GM12865 (cell line): Measurements from ENCODE around the gene ATP10B.

Experiments used
- DNase-seq: peaks from one replicate; pipeline ENCODE4 v3.0.0; 2010; ENCODE audit warnings: low read depth
- H3K4me3 ChIP-seq: 2 replicates; pipeline ENCODE4 v1.5.1; 2011; ENCODE audit warnings: mild to moderate bottlenecking, low read depth, low read length, control low read depth
- TF ChIP-seq, protein P1 (sequence below): IDR thresholded peaks from 2 replicates; pipeline ENCODE4 v1.5.1; 2011; ENCODE audit warnings: low read length, control low read depth, low read depth, inconsistent platforms; ENCODE audit not compliant: insufficient read depth; ENCODE audit errors: missing control alignments

The ATP10B gene

GRCh38 chr5:160672521-160672920, 179.5 kb downstream of the ATP10B start:
- H3K4me3 ChIP-seq, result no peak overlapping the region
- no peak for DNase-seq
- TF ChIP-seq, protein P1, sequence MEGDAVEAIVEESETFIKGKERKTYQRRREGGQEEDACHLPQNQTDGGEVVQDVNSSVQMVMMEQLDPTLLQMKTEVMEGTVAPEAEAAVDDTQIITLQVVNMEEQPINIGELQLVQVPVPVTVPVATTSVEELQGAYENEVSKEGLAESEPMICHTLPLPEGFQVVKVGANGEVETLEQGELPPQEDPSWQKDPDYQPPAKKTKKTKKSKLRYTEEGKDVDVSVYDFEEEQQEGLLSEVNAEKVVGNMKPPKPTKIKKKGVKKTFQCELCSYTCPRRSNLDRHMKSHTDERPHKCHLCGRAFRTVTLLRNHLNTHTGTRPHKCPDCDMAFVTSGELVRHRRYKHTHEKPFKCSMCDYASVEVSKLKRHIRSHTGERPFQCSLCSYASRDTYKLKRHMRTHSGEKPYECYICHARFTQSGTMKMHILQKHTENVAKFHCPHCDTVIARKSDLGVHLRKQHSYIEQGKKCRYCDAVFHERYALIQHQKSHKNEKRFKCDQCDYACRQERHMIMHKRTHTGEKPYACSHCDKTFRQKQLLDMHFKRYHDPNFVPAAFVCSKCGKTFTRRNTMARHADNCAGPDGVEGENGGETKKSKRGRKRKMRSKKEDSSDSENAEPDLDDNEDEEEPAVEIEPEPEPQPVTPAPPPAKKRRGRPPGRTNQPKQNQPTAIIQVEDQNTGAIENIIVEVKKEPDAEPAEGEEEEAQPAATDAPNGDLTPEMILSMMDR, result no peak

DNA sequence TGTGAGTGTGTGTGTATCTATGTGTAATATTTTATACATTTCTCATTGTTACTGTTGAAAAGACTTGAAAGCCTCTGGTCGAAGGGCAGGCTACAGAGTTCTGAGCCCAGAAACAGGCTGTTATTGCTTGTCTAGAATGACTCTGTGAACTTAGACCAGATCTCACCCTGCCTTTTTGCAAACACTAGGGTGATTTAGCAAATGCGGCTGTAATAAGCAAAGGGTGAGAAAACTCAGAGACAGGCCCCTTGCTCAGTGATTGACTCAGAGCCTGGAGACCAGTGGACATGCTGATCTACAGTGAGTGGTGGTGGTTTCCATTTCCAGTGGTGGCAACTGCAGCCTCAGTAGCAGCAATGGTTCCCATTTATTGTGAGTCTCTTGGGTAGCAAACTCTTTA, 183.7 kb downstream of the ATP10B start:
- no peak for DNase-seq
- TF ChIP-seq, protein P1, result no peak
- H3K4me3 ChIP-seq, result no peak overlapping the region

DNA sequence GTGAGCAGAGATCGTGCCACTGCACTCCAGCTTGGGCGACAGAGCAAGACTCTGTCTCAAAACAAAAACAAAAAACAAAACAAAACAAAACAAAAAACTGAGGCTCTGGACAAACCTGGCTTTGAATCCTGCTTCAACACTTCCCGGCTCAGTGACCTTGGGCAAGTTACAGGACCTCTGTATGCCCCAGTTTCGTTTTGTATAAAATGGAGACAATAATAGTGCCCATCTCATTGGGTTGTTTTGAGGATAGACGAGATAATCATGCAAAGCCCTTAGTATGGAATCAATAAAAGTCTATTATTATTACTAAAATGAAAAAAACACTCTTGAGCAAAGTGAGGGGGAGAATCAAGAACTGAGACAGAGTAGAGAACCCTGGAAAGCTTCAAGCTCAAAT, 184.9 kb downstream of the ATP10B start:
- no peak for DNase-seq
- TF ChIP-seq, protein P1, result no peak
- no peak overlapping the region for H3K4me3 ChIP-seq

DNA sequence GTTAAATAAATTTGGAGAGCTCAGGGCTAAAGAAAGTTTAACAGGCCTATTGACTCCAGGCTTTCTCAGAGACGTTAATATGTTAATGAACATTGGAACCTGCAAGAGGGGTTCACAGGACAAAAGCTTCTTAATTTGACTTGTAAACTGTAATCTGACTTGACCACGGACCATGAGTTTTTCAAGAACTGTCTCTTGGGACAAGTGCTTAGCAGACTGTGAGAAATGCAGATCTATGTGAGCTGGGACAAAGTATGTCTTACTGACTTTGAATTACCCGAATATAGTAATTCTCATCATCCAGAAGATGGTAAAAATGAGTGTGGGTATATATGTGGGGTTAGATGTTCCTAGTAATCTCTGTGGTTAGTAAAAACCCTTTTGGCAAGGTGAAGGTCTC, 186.6 kb downstream of the ATP10B start:
- TF ChIP-seq, protein P1, result no peak
- no peak overlapping the region for H3K4me3 ChIP-seq
- DNase-seq, result no peak

DNA sequence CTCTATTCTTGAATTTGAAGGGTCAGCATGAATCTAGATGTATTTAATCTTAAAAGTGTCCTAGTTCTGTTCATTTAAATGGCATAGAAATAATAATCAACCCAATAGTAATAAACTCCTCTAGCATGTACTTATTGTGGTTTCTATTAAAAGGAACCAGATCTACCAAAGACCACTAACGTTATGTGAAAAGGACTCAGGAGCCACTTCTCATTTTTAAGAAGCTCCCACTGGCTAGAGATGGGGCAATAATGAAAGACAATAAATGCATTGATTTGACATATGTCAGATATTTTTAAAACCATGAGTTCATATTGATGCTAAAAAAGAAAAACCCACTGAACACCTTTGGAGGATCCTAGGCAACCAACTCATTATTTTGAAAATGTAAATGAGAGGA, 191.9 kb downstream of the ATP10B start:
- TF ChIP-seq, protein P1, result no peak
- H3K4me3 ChIP-seq, result no peak overlapping the region
- no peak for DNase-seq

DNA sequence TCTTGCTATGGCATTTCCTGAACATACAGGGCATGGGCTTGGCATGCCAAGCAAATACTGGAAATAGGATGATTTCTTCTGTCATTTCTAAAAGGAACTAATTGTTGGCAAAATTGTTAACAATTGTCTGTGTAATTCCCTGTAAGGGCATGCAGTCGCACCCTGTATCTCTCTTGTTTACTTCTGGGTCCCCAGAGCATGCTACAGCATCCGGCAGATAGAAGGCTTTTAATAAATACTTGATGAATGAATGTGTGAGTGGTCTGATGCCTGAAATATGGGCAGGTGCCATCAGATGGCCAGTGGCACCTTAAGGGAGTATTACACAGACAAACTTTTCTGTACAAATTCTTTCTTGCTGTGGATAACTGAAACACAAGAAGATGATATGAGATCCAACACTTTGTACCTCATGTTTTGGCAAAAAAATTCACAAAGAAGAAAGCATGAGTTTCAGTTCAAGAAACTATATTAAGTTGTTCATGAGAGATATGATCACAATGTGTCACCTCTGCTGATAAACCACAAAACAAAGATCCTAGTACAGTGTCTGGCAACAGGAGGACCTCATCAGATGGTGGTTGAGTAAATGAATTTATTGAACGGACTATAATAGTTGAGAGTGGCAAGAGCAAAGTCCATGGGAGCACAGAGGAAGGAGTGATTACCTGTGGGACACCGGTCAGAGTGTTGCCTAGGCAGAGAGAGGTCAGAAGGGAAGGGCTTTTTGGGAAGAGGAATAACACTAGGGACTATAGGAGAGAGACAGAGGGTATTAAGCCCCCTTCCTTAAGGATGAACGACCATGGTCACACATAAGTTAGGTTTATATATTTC, 194.2 kb downstream of the ATP10B start:
- no peak for DNase-seq
- no peak overlapping the region for H3K4me3 ChIP-seq
- TF ChIP-seq, protein P1, result no peak

DNA sequence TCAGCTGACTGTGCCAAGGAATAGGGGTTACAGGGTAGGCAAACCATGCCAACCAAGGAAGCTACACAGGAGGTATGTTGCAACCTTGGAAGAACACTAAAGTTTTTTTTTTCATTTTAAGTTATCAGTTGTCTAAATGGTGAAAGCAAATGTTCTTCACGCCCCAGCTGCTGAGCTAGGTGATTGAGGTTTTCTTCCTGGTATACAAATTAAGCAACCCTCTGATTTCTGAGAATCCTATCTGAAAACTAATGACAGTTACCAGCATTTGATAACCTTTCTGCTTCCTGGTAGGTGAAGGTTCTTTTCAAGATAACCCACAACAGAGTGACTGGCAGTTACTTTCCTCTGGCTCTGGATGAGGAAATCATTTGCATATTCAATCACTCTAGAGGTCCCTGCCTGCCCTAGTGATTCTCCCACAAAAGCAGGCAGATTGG, 194.9 kb downstream of the ATP10B start:
- DNase-seq, result no peak
- no peak overlapping the region for H3K4me3 ChIP-seq
- TF ChIP-seq, protein P1, result no peak
